KMS-11 (cell line): Measurements from ENCODE around the gene LRRFIP1.

ENCODE experiments used
- H2AFZ ChIP-seq: fragments of 200-600 bp; sonication (generic); 2 replicates; pipeline ENCODE4 v1.6.1; 2016; ENCODE audit warnings: antibody characterized with exemption, mixed run types, low read depth
- H3K27ac ChIP-seq: fragments of 200-600 bp; sonication (generic); 2 replicates; pipeline ENCODE4 v1.6.1; 2016; ENCODE audit warnings: mild to moderate bottlenecking, mixed run types
- H3K27me3 ChIP-seq: fragments of 200-600 bp; sonication (generic); 2 replicates; pipeline ENCODE4 v1.6.1; 2017; ENCODE audit warnings: mild to moderate bottlenecking, low read depth, mixed run types, moderate library complexity; ENCODE audit not compliant: insufficient read depth
- H3K36me3 ChIP-seq: fragments of 200-600 bp; sonication (generic); 2 replicates; pipeline ENCODE4 v1.6.1; 2017; ENCODE audit warnings: mild to moderate bottlenecking, mixed run types; ENCODE audit not compliant: insufficient read depth
- H3K4me1 ChIP-seq: fragments of 200-600 bp; sonication (generic); 2 replicates; pipeline ENCODE4 v1.6.1; 2016; ENCODE audit warnings: mild to moderate bottlenecking, low read depth, mixed run types; ENCODE audit not compliant: poor library complexity, severe bottlenecking
- H3K4me2 ChIP-seq: fragments of 200-600 bp; sonication (generic); 2 replicates; pipeline ENCODE4 v1.7.0; 2016; ENCODE audit warnings: mild to moderate bottlenecking, mixed run types
- H3K4me3 ChIP-seq: fragments of 200-600 bp; sonication (generic); IDR thresholded peaks from 2 replicates; pipeline ENCODE4 v1.6.1; 2017; ENCODE audit warnings: low read depth, low read length, mixed read lengths; ENCODE audit not compliant: insufficient read depth
- H3K79me2 ChIP-seq: fragments of 200-600 bp; sonication (generic); 2 replicates; pipeline ENCODE4 v1.6.1; 2016; ENCODE audit warnings: low read depth, mixed run types; ENCODE audit not compliant: insufficient read depth
- H3K9ac ChIP-seq: fragments of 200-600 bp; sonication (generic); 2 replicates; pipeline ENCODE4 v1.6.1; 2016; ENCODE audit warnings: mild to moderate bottlenecking, mixed run types
- H4K20me1 ChIP-seq: fragments of 200-600 bp; sonication (generic); 2 replicates; pipeline ENCODE4 v1.6.1; 2016; ENCODE audit warnings: mild to moderate bottlenecking, mixed run types; ENCODE audit not compliant: insufficient read depth
- TF ChIP-seq, protein P1 (sequence below): fragments of 200-600 bp; sonication (generic); conservative IDR thresholded peaks from 2 replicates; pipeline ENCODE4 v1.6.1; 2017; ENCODE audit warnings: low read depth, mild to moderate bottlenecking, antibody characterized with exemption, low read length, moderate library complexity, mixed read lengths

Gene LRRFIP1

DNA sequence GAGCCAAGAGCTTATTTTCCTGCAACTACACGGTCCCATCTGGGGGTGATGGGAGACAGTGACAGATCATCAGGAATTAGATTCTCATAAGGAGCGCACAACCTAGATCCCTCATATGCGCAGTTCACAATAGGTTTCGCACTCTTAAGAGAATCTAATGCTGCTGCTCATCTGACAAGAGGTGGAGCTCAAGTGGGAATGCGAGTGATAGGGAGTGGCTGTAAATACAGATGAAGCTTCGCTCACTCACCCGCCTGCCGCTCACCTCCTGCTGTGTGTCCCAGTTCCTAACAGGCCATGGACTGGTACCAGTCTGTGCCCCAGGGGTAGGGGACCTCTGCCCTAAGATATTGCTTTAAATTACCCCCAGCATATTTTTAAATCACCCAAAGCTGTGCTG is 10.8 kb downstream of the LRRFIP1 start:
- Histone ChIP-seq H2AFZ (no peak overlapping the region), H3K4me2 (no peak overlapping the region), H3K4me3 (no peak overlapping the region), H3K36me3 (no peaks in the 10 kb centered on the region), H3K27me3 (no peaks in the 10 kb centered on the region), H3K79me2 (no peaks in the 10 kb centered on the region), H3K9ac (no peak overlapping the region), H4K20me1 (no peaks in the 10 kb centered on the region), H3K4me1 (no peaks in the 10 kb centered on the region), H3K27ac (no peak overlapping the region)
- TF ChIP-seq, protein P1, sequence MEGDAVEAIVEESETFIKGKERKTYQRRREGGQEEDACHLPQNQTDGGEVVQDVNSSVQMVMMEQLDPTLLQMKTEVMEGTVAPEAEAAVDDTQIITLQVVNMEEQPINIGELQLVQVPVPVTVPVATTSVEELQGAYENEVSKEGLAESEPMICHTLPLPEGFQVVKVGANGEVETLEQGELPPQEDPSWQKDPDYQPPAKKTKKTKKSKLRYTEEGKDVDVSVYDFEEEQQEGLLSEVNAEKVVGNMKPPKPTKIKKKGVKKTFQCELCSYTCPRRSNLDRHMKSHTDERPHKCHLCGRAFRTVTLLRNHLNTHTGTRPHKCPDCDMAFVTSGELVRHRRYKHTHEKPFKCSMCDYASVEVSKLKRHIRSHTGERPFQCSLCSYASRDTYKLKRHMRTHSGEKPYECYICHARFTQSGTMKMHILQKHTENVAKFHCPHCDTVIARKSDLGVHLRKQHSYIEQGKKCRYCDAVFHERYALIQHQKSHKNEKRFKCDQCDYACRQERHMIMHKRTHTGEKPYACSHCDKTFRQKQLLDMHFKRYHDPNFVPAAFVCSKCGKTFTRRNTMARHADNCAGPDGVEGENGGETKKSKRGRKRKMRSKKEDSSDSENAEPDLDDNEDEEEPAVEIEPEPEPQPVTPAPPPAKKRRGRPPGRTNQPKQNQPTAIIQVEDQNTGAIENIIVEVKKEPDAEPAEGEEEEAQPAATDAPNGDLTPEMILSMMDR = no peak

DNA sequence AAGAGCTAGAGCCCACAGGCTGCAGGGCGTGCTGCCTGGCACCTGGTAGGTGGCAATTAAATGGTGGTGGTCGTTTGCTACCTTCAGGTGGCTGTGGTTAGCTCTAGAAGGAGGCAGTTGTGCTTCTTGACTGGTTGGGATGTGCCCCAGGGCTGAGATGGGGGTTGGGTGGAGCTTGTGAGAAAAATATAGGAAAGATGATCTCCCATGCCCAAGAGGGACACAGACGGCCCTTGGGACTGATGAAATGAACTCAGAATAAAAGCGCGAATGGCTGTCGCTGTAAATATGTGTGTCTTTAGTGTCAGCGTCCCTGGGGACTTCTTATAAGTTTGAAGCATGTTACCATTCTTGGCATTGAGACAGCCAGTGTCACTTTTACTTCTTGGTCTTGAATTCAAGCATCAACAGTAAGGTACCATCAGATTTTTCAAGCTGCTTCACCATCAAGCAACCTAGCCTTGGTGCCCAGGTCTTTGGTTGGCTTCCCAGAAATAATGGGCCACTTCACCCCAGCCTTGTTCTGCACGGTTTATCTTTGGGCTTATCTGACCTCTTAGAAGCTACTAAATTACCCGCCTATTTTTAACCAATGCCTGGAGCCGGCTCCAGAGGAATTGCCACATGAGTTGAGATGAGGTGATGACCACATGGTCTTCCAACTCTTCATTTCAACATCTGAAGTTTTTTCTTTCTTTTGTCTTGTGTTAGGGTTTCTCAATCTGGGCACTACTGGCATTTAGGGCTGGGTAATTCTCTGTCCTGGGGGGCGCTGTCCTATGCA is 11.9 kb downstream of the LRRFIP1 start:
- H3K9ac ChIP-seq = no peak overlapping the region
- H3K4me2 ChIP-seq = no peak overlapping the region
- no peak overlapping the region for H3K4me3 ChIP-seq
- H3K4me1 ChIP-seq = no peaks in the 10 kb centered on the region
- TF ChIP-seq, protein P1 = no peak
- no peaks in the 10 kb centered on the region for H3K27me3 ChIP-seq
- H3K79me2 ChIP-seq = no peaks in the 10 kb centered on the region
- H3K36me3 ChIP-seq = no peaks in the 10 kb centered on the region
- no peaks in the 10 kb centered on the region for H4K20me1 ChIP-seq
- H2AFZ ChIP-seq = no peak overlapping the region
- no peak overlapping the region for H3K27ac ChIP-seq

DNA sequence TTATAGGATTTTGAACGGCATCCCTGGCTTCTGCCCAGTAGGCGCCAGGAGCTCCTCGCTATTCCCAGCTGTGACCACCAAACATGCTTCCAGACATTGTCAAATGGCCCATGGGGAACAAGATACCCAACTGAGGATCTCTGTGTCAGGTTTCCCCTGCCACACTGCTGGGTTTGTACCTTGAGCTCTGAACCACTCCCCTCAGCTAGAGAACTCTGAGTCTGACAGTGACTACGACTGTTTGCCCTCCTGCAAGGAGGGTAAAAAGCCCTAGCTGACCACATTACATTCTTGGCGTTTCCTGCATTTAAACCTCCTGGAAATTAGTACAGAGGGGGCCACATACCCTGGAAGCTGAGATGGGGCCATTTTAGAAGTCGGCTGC is 12.4 kb downstream of the LRRFIP1 start:
- no peak overlapping the region for H3K4me2 ChIP-seq
- no peaks in the 10 kb centered on the region for H3K4me1 ChIP-seq
- H3K9ac ChIP-seq = no peak overlapping the region
- H3K4me3 ChIP-seq = no peak overlapping the region
- H3K36me3 ChIP-seq = no peaks in the 10 kb centered on the region
- H2AFZ ChIP-seq = no peak overlapping the region
- H3K27me3 ChIP-seq = no peaks in the 10 kb centered on the region
- H4K20me1 ChIP-seq = no peaks in the 10 kb centered on the region
- H3K27ac ChIP-seq = no peak overlapping the region
- TF ChIP-seq, protein P1 = no peak
- H3K79me2 ChIP-seq = no peaks in the 10 kb centered on the region

DNA sequence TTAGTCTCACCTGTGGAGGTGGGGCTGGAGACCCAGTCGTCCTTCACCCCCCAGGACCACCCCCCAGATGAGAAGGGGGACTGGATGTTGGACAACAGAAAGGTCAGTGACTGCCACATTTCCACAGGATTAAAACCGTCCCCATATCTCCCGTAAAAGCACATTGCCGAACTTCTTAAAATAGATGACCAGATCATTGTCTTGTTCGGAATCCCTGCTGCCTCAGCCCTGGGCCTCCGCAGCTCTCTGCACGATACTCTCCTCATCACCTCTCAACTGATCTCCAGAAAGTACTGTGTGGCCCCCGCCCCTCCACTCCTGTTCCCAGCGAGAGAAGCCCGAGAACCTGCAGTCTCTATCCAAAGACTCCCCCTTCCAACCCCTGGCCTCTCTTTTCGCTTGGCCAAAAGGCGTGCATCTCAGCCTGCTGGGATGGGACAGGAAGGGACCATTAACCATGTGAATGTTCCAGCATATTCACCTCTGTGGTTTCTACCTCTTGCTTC is 13.2 kb downstream of the LRRFIP1 start:
- Histone ChIP-seq H3K27ac (no peak overlapping the region), H3K4me1 (no peaks in the 10 kb centered on the region), H4K20me1 (no peaks in the 10 kb centered on the region), H3K4me3 (no peak overlapping the region), H2AFZ (no peak overlapping the region), H3K9ac (no peak overlapping the region), H3K79me2 (no peaks in the 10 kb centered on the region), H3K27me3 (no peaks in the 10 kb centered on the region), H3K4me2 (no peak overlapping the region), H3K36me3 (no peaks in the 10 kb centered on the region)
- TF ChIP-seq, protein P1 = no peak
